DLD1 (cell line): Measurements from ENCODE around the gene U2AF1L4.

Experiments
- in situ Hi-C: cut with HindIII; loops from 2 replicates; pipeline ENCODE4 v1.10.0; 2017; ENCODE audit warnings: low sequenced_read_pairs

Gene U2AF1L4

GRCh38 chr19:35745328-35746086 is at the start of gene U2AF1L4, which contains the start of gene PSENEN:
TSS of gene U2AF1L4 (minus strand) at chr19:35745418. CDS start at chr19:35745391, 27 bp downstream.
TSS of gene PSENEN (plus strand) at chr19:35745651. CDS start at chr19:35745931, 280 bp downstream.
- in situ Hi-C loops: no loop called here

GRCh38 chr19:35793381-35794165 is 48.4 kb upstream of the U2AF1L4 start:
- in situ Hi-C loops: no loop called here

- in situ Hi-C loops: no loop called here
Measured at GRCh38 chr19:35792888-35793287, 47.7 kb upstream of the U2AF1L4 start.

GRCh38 chr19:35792312-35792711 is 47.1 kb upstream of the U2AF1L4 start:
- in situ Hi-C loops: no loop called here

GRCh38 chr19:35791814-35792279 is 46.6 kb upstream of the U2AF1L4 start:
- in situ Hi-C loops: no loop called here

GRCh38 chr19:35790981-35791813 is 46.0 kb upstream of the U2AF1L4 start:
- in situ Hi-C loops: no loop called here

- in situ Hi-C loops: no loop called here
Measured at GRCh38 chr19:35789978-35790944, 45.0 kb upstream of the U2AF1L4 start.

GRCh38 chr19:35789195-35789977 is 44.2 kb upstream of the U2AF1L4 start:
- in situ Hi-C loops: no loop called here

GRCh38 chr19:35788205-35788960 is 43.2 kb upstream of the U2AF1L4 start:
- in situ Hi-C loops: no loop called here

- in situ Hi-C loops: no loop called here
Measured at GRCh38 chr19:35787227-35787799, 42.1 kb upstream of the U2AF1L4 start.

GRCh38 chr19:35786299-35787160 is 41.3 kb upstream of the U2AF1L4 start:
- in situ Hi-C loops: no loop called here

GRCh38 chr19:35785339-35785627 is 40.1 kb upstream of the U2AF1L4 start:
- in situ Hi-C loops: no loop called here

- in situ Hi-C loops: no loop called here
Measured at GRCh38 chr19:35784503-35785338, 39.5 kb upstream of the U2AF1L4 start.

- in situ Hi-C loops: no loop called here
Measured at GRCh38 chr19:35783469-35784434, 38.5 kb upstream of the U2AF1L4 start.

- in situ Hi-C loops: no loop called here
Measured at GRCh38 chr19:35782589-35782988, 37.4 kb upstream of the U2AF1L4 start.
